Measurements from ENCODE around the gene ZNF782.
"Not testable (repeated sequence)": the region's sequence is repeated elsewhere in the genome, so short reads cannot be mapped to it uniquely, and the experiment has no call there.

The ZNF782 gene

DNA sequence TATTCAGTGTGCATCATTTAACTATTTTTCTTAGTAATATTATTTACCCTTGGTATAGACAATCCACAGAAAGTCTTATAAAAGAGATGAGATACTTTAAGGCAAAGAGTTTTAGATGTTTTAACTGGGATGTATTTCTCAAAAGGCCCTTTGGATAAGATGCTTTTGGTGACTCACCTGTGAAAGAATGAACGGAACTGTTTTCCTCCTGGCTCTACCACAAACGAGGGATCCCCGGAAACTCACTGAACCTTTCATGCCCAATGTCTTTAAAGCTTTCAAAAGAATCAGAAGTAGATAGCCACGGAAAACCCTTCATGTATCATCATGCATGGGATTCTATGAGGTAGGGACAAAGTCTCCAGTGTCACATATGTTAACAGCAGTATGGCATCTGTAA, 1.6 kb downstream of the ZNF782 start:
- DNase-seq = no peak

DNA sequence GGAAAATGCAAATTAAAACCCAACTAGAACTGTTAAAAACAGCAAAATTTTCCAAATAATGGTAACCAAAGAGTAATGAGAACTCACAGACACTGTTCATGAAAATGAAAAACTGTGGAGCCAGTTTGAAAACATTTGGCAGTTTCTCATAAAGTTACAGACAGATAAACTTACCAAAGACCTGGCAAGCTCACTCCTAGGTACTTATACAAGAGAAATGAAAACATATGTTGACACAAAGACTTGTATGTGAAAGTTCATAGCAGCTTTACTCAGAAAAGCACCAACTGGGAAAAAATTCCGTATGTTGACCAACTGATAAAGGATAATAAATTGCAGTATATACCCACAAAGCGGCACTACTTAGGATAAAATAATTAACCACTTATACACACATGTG, 10.3 kb downstream of the ZNF782 start:
- DNase-seq = no peak

DNA sequence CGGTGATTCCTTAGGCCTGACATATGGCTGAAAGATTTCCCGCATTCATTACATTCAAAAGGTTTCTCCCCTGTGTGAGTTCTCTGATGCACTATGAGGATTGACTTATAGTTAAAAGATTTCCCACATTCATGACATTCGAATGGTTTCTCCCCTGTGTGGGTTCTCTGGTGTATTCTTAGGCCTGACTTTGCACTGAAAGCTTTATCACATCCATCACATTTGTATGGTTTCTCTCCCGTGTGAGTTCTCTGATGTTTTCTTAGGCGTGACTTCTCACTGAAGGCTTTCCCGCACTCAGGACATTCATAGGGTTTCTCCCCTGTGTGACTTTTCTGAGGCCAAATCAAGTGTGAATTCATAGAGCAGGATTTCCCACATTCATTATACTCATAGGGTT, 35.8 kb downstream of the ZNF782 start:
- no peak for DNase-seq

DNA sequence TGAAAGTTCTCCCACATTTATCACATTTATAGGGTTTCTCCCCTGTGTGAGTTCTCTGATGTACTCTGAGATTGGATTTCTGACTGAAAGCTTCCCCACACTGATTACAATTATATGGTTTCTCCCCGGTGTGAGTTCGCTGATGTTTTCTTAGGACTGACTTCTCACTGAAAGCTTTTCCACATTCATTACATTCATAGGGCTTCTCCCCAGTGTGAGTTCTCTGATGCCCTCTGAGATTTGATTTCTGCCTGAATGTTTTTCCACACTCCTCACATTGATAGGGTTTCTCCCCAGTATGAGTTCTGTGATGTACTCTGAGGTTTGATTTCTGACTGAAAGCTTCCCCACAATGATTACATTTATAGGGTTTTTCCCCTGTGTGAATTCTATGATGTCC, 36.3 kb downstream of the ZNF782 start:
- DNase-seq = no peak

DNA sequence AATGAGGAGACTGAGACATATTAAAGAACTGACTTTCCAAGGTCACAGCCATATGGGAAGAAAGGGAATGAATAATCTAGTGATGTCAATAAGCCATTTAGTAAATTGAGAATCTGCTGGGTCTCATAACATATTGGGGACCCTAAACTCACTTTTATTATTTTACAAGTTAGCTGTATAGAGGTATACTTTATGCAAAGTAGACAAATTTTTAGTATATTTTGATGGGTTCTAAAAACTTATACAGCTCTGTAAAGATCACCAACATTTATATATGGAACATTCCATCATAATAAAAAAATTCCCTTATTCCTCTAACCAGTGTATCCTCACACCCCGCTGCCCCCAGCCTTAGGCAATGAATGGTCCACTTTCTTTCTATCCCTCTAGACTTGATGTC, 40.7 kb downstream of the ZNF782 start:
- DNase-seq = no peak

DNA sequence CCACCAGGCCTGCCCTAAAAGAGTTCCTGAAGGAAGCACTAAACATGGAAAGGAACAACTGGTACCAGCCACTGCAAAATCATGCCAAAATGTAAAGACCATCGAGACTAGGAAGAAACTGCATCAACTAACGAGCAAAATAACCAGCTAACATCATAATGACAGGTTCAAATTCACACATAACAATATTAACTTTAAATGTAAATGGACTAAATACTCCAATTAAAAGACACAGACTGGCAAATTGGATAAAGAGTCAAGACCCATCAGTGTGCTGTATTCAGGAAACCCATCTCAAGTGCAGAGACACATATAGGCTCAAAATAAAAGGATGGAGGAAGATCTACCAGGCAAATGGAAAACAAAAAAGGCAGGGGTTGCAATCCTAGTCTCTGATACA, 55.4 kb downstream of the ZNF782 start:
- not testable (repeated sequence) for DNase-seq

DNA sequence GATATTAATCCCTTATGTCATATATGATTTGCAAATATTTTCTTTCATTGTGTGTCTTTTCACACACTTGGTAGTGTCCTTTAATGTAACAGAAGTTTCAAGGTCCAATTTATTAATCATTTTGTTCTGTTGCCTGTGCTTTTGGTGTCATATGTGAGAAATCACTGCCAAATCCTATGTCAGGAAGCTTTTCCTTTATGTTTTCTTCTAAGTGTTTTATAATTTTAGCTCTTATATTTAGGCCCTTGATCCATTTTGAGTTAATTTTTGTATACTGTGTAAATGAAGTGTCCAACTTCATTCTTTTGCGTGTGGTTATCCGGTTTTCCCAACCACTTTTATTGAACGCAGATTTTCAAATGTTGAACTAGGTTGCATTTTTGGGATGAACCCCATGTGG, 70.3 kb downstream of the ZNF782 start:
- DNase-seq = no peak

DNA sequence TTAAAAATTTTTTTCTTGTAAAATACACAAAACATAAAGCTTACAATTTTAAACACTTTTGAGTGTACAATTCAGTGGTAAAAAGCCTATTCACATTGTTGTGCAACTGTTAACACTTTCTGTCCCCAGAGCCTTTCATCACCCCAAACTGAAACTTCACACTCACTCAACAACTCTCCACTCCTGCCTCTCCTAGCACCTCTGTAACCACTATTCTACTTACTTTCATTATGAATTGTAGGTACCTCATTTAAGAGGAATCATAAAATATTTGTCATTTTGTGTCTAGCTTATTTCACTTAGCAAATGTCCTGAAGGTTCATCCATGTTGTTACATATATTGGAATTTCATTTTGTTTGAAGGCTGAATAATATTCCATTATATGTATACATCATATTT, 72.1 kb downstream of the ZNF782 start:
- no peak for DNase-seq

DNA sequence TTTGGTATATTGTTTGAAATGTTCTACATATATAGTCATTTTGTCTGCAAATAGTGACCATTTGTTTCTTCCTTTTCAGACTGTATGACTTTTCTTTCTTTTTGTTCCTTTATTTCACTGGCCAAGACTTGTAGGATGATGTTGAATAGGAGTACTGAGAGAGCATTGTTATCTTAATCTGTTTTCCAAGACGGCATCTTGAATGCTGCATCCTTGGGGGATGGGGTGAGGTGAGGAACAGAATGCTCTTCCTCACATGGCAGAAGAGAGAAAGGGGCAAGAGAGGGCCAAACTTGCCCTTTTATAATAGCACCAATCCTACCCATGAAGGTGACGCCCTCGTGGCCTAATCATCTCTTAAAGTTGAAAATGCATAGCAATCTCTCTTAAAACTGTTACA, 72.8 kb downstream of the ZNF782 start:
- no peak for DNase-seq

DNA sequence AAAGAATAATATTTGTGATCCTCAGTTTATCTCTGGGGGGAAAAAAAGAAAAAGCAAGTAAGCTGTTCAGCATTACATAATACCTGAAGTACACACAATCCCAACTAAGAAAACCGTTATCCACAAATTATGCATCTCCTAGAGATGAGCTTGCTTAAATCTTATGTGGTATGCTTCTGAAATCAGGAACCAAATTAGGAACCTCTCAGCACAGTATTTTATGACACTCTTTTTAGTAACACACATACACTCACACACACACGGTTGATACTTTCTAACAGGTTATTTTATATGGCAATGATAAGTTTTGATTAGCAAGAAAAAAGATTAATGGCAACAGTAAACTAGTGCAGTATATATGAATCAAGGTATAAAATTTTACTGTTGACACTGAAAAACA, 75.2 kb downstream of the ZNF782 start:
- DNase-seq = no peak

DNA sequence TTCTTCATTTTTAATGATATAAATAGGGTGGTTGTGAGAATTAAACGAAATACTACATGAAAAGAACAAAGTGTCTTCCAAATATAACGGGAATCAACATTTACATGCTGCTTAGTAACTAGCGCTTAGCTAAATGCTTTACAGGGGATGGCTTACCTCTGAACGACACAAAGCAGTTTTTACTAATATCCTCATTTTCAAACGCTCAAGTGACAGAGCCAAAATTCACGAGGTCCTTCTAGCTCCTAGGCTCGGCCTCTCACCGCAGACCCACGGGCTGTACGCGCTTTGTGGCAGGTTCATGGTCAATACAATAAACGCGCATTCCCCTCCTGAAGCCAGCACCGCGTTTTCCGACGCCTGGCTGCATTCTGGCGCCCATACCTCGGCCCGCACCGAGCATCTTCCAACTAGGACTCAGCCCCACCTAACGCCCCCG, 76.9 kb downstream of the ZNF782 start:
- DNase-seq = no peak

DNA sequence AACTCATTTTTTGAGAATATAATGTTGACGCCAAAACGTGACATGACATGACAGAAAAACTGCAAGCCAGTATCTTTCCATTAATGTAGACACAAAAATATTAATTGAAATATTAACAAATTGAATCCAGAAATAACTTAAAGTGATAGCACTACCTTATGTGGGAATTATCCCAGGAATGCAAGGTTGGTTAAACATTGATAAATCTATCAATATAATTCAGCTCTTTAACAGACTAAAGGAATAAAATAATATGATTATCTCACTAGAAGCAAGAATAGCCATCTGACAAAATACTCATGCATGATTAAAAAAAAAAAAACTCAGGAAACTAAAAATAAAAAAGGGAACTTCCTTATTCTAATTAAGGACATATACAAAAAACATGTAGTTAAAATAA, 83.2 kb downstream of the ZNF782 start:
- DNase-seq = no peak

DNA sequence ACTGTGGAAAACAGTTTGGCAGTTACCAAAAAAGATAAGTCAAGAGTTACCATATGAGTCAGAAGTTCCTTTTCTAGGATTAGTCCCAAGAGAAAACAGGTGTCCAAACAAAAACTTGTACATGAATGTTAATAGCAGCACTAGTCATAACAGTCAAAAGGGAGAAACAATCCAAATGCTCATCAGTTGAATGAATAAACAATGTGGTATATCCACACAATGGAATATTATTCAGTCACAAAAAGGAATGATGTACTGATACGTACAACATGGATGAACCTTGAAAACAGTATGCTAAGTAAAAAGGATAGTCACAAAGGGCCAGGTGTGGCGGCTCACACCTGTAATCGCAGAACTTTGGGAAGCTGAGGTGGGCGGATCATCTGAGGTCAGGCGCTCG, 84.3 kb downstream of the ZNF782 start:
- no peak for DNase-seq

Measured in GDM1 (cell line).